GM12878 (cell line): Measurements from ENCODE around the gene COX5A. TPM values are rescaled to one million over a fixed set of nuclear protein-coding genes. Genes with fewer than 3 reads are reported as not detected.

Experiments
- BMI1 ChIP-seq: fragments of 450-650 bp; IDR thresholded peaks from 2 replicates; pipeline ENCODE4 v1.6.1; 2016; ENCODE audit warnings: mild to moderate bottlenecking, moderate library complexity, borderline replicate concordance
- BRCA1 ChIP-seq: IDR thresholded peaks from 2 replicates; pipeline ENCODE4 v1.6.1; 2011; ENCODE audit warnings: low read depth, low read length, improper control_type of control experiment
- CHD1 ChIP-seq: IDR thresholded peaks from 2 replicates; pipeline ENCODE4 v1.6.1; 2012; ENCODE audit warnings: low read depth, low read length, improper control_type of control experiment
- CHD2 ChIP-seq: IDR thresholded peaks from 2 replicates; pipeline ENCODE4 v1.6.1; 2011; ENCODE audit warnings: low read depth, low read length, improper control_type of control experiment, borderline replicate concordance
- E4F1 ChIP-seq: fragments of 450-650 bp; IDR thresholded peaks from 2 replicates; pipeline ENCODE4 v1.6.1; 2018; ENCODE audit warnings: borderline replicate concordance, mild to moderate bottlenecking; ENCODE audit not compliant: partially characterized antibody
- HDGF ChIP-seq: fragments of 450-650 bp; IDR thresholded peaks from 2 replicates; pipeline ENCODE4 v1.6.1; 2016; ENCODE audit warnings: antibody characterized with exemption
- IRF5 ChIP-seq: fragments of 450-650 bp; IDR thresholded peaks from 2 replicates; pipeline ENCODE4 v1.6.1; 2017; ENCODE audit warnings: borderline replicate concordance
- PRDM15 ChIP-seq: fragments of 450-650 bp; formaldehyde crosslinking; IDR thresholded peaks from 2 replicates; pipeline ENCODE4 v1.4.0; 2020; ENCODE audit warnings: mild to moderate bottlenecking, moderate library complexity
- SRF ChIP-seq, 2 experiments: IDR thresholded peaks; 2 replicates each; pipeline ENCODE4 v1.6.1; 2011; ENCODE audit warnings: low read depth in 2 of 2, low read length in 2 of 2, mild to moderate bottlenecking in 1 of 2, moderate library complexity in 1 of 2
- TCF7 ChIP-seq: IDR thresholded peaks from 2 replicates; pipeline ENCODE4 v1.6.1; 2014; ENCODE audit warnings: antibody characterized with exemption, borderline replicate concordance
- YBX1 ChIP-seq: fragments of 450-650 bp; IDR thresholded peaks from 2 replicates; pipeline ENCODE4 v1.6.1; 2016; ENCODE audit warnings: antibody characterized with exemption
- ZBTB4 ChIP-seq: fragments of 450-650 bp; formaldehyde crosslinking; IDR thresholded peaks from 2 replicates; pipeline ENCODE4 v1.4.0; 2022; ENCODE audit warnings: mild to moderate bottlenecking, moderate library complexity
- ZNF592 ChIP-seq: fragments of 450-650 bp; IDR thresholded peaks from 2 replicates; pipeline ENCODE4 v1.6.1; 2017; ENCODE audit warnings: mild to moderate bottlenecking, moderate library complexity
- polyA plus RNA-seq, 11 experiments: library from polyadenylated mRNA; depleted of rRNA in 4 of 11; unstranded in 6 of 11; stranded (reverse) in 5 of 11; fragments of >200 nt; fragmentation: Nextera tagmentation in 4 of 11; fragmentation: Illumina TruSeq in 1 of 11; extraction: Ambion mirVana in 4 of 11; extraction: Trizol in 1 of 11; gene quantifications; 1 replicate in 1 of 11; 2 replicates in 10 of 11; pipeline versions ENCODE4 v1.2.1 to v1.2.3, GENCODE V29; 2011 to 2016; ENCODE audit warnings: inconsistent platforms in 2 of 11, missing spikeins in 2 of 11, low read depth in 1 of 11
- total RNA-seq, 4 experiments: library from RNA; depleted of rRNA in 3 of 4; stranded (reverse); fragments of >200 nt in 3 of 4; fragmentation: Illumina TruSeq in 1 of 4; extraction: Trizol in 1 of 4; gene quantifications; 2 replicates each; pipeline versions ENCODE4 v1.2.1 to v1.2.3, GENCODE V29; 2013 to 2021

COX5A gene
- total and polyA plus RNA-seq, 10 of the 15 experiments (the other 5 are each of a cell fraction or from before 2014, with no cell fraction given), result 84.5 to 1,218 (median 392) TPM

GRCh38 chr15:74889883-74890664 lies 47.8 kb downstream of the COX5A start, which contains the start of gene MPI (continued):
- no peak for TF ChIP-seq ZBTB4
- no peak for TF ChIP-seq YBX1
- 0 out of 4 replicates have a peak, but pooled peaks of 1 of the 2 experiments have one; percentile 34 for TF ChIP-seq SRF (IDR thresholded peaks at IDR 0.05; ENCODE audit: low read depth in 2 of 2, low read length in 2 of 2)
- TF ChIP-seq BMI1, result no peak
- no peak for TF ChIP-seq E4F1
- TF ChIP-seq CHD2, result peak; percentile 66; the same call in 1 of the 2 replicates
- no peak for TF ChIP-seq ZNF592
- TF ChIP-seq HDGF, result no peak
- no peak for TF ChIP-seq IRF5
- TF ChIP-seq PRDM15 (CRISPR knock-in tag), result no peak
- no peak for TF ChIP-seq CHD1
- TF ChIP-seq TCF7, result no peak
- TF ChIP-seq BRCA1, result no peak
